HEK293T (cell line): ENCODE results near the gene SMAD5.

ENCODE experiments used
- ELF4 ChIP-seq: fragments of 450-650 bp; IDR thresholded peaks from 2 replicates; pipeline ENCODE4 v1.6.1; 2017; ENCODE audit warnings: antibody characterized with exemption
- FOXA1 ChIP-seq: fragments of 450-650 bp; IDR thresholded peaks from 2 replicates; pipeline ENCODE4 v1.6.1; 2016; ENCODE audit warnings: mild to moderate bottlenecking
- FOXM1 ChIP-seq: fragments of 450-650 bp; IDR thresholded peaks from 2 replicates; pipeline ENCODE4 v1.6.1; 2017; ENCODE audit warnings: mild to moderate bottlenecking, borderline replicate concordance
- SUZ12 ChIP-seq: fragments of 450-650 bp; IDR thresholded peaks from 2 replicates; pipeline ENCODE4 v1.6.1; 2016; ENCODE audit warnings: mild to moderate bottlenecking
- ZNF384 ChIP-seq: fragments of 450-650 bp; IDR thresholded peaks from 2 replicates; pipeline ENCODE4 v1.6.1; 2016
- TF ChIP-seq, protein P1 (sequence below): fragments of 450-650 bp; IDR thresholded peaks from 2 replicates; pipeline ENCODE4 v1.6.1; 2016

DNA sequence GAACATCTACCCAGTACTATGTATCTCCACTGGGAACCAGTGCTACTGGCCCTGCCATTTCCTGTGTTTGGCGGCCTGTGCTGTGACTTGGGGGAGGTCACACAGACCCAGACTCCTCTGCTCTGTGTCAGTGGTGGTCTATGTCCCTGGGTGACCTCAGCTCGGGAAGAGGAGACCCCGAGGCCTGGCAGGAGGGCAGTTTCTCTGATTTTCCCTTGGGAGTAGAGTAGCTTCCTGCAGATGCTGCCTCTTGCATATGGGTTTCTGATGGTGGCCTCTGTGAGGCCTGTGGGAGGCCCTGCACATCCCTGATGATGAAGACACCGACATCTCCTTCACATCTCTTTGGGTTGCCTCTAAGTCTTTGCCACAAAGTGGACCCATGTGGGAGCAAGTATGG is 73.3 kb downstream of the SMAD5 start:
- TF ChIP-seq FOXA1 (no peak), SUZ12 (no peak), ZNF384 (no peak), FOXM1 (no peak), ELF4 (no peak)
- TF ChIP-seq, protein P1, sequence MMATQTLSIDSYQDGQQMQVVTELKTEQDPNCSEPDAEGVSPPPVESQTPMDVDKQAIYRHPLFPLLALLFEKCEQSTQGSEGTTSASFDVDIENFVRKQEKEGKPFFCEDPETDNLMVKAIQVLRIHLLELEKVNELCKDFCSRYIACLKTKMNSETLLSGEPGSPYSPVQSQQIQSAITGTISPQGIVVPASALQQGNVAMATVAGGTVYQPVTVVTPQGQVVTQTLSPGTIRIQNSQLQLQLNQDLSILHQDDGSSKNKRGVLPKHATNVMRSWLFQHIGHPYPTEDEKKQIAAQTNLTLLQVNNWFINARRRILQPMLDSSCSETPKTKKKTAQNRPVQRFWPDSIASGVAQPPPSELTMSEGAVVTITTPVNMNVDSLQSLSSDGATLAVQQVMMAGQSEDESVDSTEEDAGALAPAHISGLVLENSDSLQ = no peak
